Stimulated activated CD4-positive, alpha-beta T cell treated with anti-CD3 and anti-CD28 coated beads, TNF-alpha, amount 100 ng/mL, for 1 hour (primary cell): ENCODE results near the gene TBC1D1.

Experiments used
- DNase-seq, 3 donors: peaks; one replicate each; pipeline ENCODE4 v3.0.0-alpha.2; 2020; ENCODE audit warnings: low read depth in 3 of 3, low spot score in 1 of 3

Gene TBC1D1

GRCh38 chr4:37989398-37990260, 98.7 kb downstream of the TBC1D1 start:
- DNase-seq: no peak

DNA sequence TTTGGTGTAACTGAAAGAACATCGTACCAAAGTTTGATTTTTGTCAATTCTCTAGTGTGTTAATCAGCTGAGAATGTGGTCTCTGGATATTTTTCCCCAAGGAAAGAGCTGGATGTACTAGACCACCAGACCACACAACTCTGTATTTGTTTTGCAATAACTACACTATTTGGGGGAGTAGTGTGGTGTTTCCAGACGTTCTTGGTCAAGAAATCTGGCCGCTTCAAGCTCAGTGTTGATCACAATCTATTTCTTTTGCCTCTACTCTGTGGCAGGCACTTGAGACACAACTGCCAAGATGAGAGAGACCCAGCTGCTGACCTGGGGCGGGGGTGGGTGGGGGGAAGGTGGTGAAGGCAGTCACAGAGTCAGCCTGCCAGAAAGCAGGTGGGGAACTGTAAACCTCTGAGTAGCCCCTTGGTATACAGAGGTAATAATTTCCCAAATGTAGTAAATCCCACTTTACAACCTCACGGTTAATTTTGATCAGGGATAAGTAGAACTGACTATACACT, 99.9 kb downstream of the TBC1D1 start:
- no peak for DNase-seq

DNA sequence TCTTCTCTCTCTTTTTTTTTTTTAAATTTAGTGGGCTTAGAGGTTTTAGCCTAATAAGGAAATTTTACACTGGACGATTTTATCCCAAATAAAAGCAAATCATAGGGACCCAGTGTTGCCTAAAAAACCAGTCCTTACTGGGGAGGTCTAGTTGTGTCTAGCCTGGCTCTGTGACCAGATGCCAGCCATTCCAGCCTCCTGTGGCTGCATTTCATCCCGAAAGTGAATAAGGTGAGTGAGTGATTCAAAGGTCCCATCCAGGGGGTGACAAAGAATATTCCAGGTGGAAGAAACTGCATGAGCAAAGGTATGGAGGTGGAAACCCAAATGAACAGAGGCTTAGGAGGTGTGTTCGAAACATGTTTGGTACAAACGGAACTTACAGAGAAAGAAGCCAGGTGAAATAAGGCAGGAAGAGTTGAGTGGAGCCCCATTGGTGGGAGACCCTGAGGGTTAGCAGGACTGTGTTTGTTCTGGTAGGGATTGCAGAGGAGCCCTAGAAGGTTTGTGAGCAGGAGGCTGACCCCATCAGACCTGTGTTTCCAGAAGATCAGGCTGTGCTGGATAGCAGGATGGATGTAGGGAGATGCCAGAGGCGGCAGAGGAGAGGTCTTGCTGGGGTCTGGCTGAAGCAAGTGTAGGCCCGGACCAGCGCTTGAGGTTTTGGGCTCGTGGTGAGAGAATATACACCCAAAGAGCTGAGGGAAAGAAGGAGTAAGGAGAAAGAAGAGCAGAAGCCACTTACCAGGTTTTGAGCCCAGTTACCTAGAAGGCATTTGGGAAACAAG, 100.9 kb downstream of the TBC1D1 start:
- no peak for DNase-seq

- no peak for DNase-seq
Observed at GRCh38 chr4:37993806-37994205, 102.9 kb downstream of the TBC1D1 start.

- DNase-seq: no peak
Observed at GRCh38 chr4:37994569-37994968, 103.7 kb downstream of the TBC1D1 start.

DNA sequence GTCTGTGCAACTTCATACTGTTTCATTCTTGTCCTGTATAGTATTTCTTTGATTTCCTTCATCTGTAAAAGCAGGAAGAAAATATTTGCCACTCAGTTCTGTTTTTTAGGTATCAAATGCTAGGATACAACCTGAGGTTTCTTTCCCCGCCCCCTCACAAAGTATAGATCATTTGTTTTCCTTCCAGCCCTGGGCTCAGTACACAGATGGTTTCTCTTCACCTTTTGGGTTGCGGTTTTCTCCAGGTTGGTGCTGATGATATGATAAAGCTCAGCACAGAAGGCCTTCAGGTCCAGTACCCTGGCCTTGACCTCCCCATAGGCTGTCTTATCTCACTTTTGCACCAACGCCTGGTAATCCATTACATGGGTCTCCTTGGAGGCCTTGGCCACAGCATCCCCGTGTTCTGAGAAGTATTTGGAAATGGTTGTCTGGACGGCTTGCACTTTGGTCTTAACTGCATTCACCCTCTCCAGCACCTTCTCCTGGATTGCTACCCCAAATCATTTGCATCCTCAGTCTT, 104.5 kb downstream of the TBC1D1 start:
- DNase-seq: no peak

GRCh38 chr4:37995981-37996775, 105.3 kb downstream of the TBC1D1 start:
- no peak for DNase-seq

GRCh38 chr4:37998226-37998625, 107.3 kb downstream of the TBC1D1 start:
- DNase-seq: no peak

GRCh38 chr4:37999000-37999716, 108.3 kb downstream of the TBC1D1 start:
- DNase-seq: no peak

GRCh38 chr4:37999965-38000364, 109.1 kb downstream of the TBC1D1 start:
- DNase-seq: no peak

GRCh38 chr4:38001927-38002326, 111.0 kb downstream of the TBC1D1 start:
- DNase-seq: no peak

GRCh38 chr4:38002451-38003071, 111.7 kb downstream of the TBC1D1 start:
- DNase-seq: no peak

DNA sequence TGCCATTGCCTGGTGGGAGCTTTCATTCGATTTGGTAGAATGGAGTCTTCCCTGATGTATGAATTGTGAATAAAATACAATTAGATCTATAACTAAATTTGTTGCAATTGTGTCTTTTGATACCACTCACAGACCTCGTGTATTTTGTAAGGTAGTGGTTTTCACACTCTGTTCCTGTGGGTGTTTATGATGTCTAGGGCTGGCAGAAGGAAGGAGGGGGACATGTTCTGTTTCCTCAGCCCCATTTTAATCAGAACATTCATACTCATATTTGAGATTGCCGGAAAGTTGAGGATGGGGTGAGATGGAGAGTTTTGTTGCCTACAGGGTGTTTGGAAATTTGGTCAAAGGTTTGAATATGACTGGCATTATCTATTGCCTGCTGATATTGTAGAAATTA, 112.2 kb downstream of the TBC1D1 start:
- DNase-seq: no peak

- no peak for DNase-seq
Observed at GRCh38 chr4:38003628-38004027, 112.7 kb downstream of the TBC1D1 start.

- DNase-seq: no peak
Observed at GRCh38 chr4:38004062-38004461, 113.2 kb downstream of the TBC1D1 start.

DNA sequence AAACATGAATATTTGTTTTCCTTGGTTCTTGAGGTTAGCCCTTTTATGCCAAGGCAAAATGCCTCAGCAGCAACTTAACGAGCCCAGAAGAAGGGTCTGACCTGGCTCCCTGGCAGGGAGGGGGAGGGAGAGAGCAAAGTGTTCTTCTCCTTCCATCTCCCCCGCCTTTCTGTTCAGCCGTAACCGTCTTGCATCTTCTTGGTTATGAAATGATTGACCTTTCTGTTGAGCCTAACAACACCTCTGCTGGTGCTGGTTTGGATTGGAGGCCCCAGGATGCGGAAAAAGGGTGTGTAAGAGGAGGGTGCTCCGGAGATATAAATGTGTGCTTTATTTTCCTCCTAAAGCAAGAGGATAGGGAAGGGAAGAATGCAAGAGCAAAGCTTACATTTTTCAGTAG, 114.0 kb downstream of the TBC1D1 start:
- DNase-seq: no peak

DNA sequence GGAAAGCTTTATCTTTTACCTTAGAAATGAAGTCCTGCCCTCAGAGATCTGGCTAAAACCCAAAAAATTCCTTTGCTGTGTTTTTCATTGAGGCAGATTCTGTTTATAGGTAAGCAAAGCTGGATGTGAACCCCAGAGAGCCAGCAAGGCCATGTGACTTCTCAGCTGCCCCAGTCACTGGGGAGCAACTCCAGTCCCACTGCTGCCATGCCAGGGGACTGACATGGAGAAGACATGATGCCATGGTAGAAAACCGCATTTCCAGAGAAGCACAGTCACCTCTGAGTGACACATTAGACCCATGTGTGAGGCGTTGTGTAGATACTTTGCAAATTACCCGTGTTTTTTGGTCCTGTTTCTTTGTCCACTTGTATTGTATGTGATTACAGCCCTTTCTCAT, 114.8 kb downstream of the TBC1D1 start:
- DNase-seq: no peak

- DNase-seq: no peak
Observed at GRCh38 chr4:38007645-38008044, 116.8 kb downstream of the TBC1D1 start.

DNA sequence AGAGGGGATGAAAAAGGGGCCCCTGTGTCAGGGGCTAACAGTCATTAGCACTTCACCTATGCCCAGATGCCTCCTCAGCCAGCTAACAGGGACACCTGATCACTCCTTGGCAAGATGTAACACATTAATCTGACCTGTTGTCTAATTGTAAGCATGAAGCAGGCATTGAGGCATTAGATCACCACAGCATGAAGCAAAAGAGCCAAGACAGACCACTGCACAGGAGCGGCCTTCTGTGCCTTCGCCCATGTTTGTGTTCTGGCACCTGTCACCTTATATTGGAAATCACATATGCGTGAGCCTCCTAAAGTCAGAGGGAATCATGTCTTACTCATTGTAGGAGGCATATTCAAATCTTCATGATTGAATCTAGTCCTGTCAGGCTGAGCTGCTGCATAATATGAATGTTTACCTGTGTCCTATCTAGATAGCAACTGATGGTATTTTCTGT, 117.7 kb downstream of the TBC1D1 start:
- no peak for DNase-seq

DNA sequence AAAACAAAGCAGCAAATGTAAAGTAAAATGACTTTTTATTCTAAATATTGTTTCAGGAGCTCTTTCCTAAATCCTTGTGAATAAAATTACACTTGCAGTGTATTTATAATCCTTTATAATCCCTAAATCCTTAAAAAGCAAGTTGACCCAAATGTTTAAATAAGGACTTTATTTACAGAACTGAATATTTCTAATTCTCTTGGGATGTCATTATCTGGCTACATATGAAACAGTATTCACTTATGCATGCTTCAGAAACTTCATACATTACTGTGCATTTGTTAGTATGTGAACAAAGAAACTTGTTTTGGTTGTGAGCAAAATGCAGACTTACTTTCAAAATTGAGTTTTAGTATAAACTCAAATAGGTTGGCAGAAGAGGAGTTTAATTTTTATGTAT, 118.5 kb downstream of the TBC1D1 start:
- DNase-seq: no peak
